Bronchial epithelial cell (primary cell): ENCODE measurements around the gene PIK3R2. TPM values are rescaled to one million over a fixed set of nuclear protein-coding genes. Genes with fewer than 3 reads are reported as not detected.
"Not testable (repeated sequence)": the region's sequence is repeated elsewhere in the genome, so short reads cannot be mapped to it uniquely, and the experiment has no call there.

Experiments used
- DNase-seq: peaks from one replicate; pipeline ENCODE4 v3.0.0-alpha.2; 2010; ENCODE audit warnings: low read depth
- FAIRE-seq: peaks from 2 replicates; lab custom pipeline; 2011; peaks lifted over from hg19 to GRCh38; lab: Jason Lieb, UNC
- H3K27me3 ChIP-seq: 2 replicates; pipeline ENCODE4 v1.5.1; 2011; ENCODE audit warnings: low read length; ENCODE audit not compliant: control insufficient read depth, insufficient read depth
- H3K36me3 ChIP-seq: 2 replicates; pipeline ENCODE4 v1.5.1; 2011; ENCODE audit warnings: low read length; ENCODE audit not compliant: control insufficient read depth, insufficient read depth
- H3K4me3 ChIP-seq: 2 replicates; pipeline ENCODE4 v1.5.1; 2011; ENCODE audit warnings: mild to moderate bottlenecking, low read depth, low read length, control low read depth
- CTCF ChIP-seq: IDR thresholded peaks from 2 replicates; pipeline ENCODE4 v1.5.1; 2011; ENCODE audit warnings: mild to moderate bottlenecking, moderate library complexity, low read length, control low read depth, inconsistent platforms; ENCODE audit not compliant: insufficient read depth, severe bottlenecking
- total RNA-seq: library from RNA; depleted of rRNA; stranded (reverse); fragments of >200 nt; gene quantifications from 2 replicates; pipeline ENCODE4 v1.2.1, GENCODE V29; 2014

The PIK3R2 gene
- 2.6 and 4.0 TPM in 2 replicates for total RNA-seq

- TF ChIP-seq CTCF = no peak
- no peak for FAIRE-seq
Observed at GRCh38 chr19:18152817-18153555, at the start of gene PIK3R2. Gene PIK3R2, plus strand, starts transcription at chr19:18153163. Its CDS starts 2,717 bp downstream, at chr19:18155880.

GRCh38 chr19:18104793-18105131 is 48.2 kb upstream of the PIK3R2 start:
- Histone ChIP-seq H3K4me3 (peak overlapping the region; percentile 45), H3K27me3 (peaks cover under 1% of the 10 kb centered on the region), H3K36me3 (no peaks in the 10 kb centered on the region)
- TF ChIP-seq CTCF = no peak
- DNase-seq = no peak
- FAIRE-seq = no peak

More at GRCh38 chr19:18152817-18153555, at the start of gene PIK3R2:
- Histone ChIP-seq H3K27me3 (no peaks in the 10 kb centered on the region), H3K36me3 (no peaks in the 10 kb centered on the region), H3K4me3 (peak within 1 kb of the TSS; percentile 96)
- peak; percentile 93 for DNase-seq

GRCh38 chr19:18105259-18105658 is 47.7 kb upstream of the PIK3R2 start:
- DNase-seq, H3K27me3 ChIP-seq, FAIRE-seq, H3K4me3 ChIP-seq, H3K36me3 ChIP-seq: not testable (repeated sequence)

- H3K4me3 ChIP-seq = no peak overlapping the region
- no peak for TF ChIP-seq CTCF
- FAIRE-seq (no peak), DNase-seq (no peak)
- peaks cover 2% of the 10 kb centered on the region for H3K36me3 ChIP-seq
- no peaks in the 10 kb centered on the region for H3K27me3 ChIP-seq
Observed at GRCh38 chr19:18107235-18107634, 45.7 kb upstream of the PIK3R2 start.

- Histone ChIP-seq H3K4me3 (no peak overlapping the region), H3K36me3 (peaks cover 3% of the 10 kb centered on the region), H3K27me3 (no peaks in the 10 kb centered on the region)
- FAIRE-seq (no peak), DNase-seq (no peak)
- TF ChIP-seq CTCF = no peak
Observed at GRCh38 chr19:18108897-18109296, 44.1 kb upstream of the PIK3R2 start.

GRCh38 chr19:18109341-18109732 is 43.6 kb upstream of the PIK3R2 start:
- peak overlapping the region; percentile 79 for H3K4me3 ChIP-seq
- no peak for TF ChIP-seq CTCF
- no peak for FAIRE-seq

More at GRCh38 chr19:18109341-18109732, 43.6 kb upstream of the PIK3R2 start:
- no peak for DNase-seq
- Histone ChIP-seq H3K27me3 (no peaks in the 10 kb centered on the region), H3K36me3 (peaks cover 3% of the 10 kb centered on the region)
